Liver (tissue), 9 donors: ENCODE measurements around the gene JAG1. TPM values are rescaled to one million over a fixed set of nuclear protein-coding genes. Genes with fewer than 3 reads are reported as not detected.
A peak's percentile ranks its signal among the peaks of the same experiment; 100 is the strongest.

Experiments used
- DNase-seq: peaks from one replicate; pipeline ENCODE4 v3.0.0-alpha.2; 2017; ENCODE audit warnings: low spot score
- H3K27ac ChIP-seq, 2 donors: one replicate each; pipeline ENCODE4 v1.7.0; 2013; ENCODE audit warnings: inconsistent platforms in 2 of 2, low read length in 2 of 2, control low read depth in 1 of 2, low read depth in 1 of 2, mild to moderate bottlenecking in 1 of 2
- H3K27me3 ChIP-seq, 4 donors: one replicate each; pipeline versions ENCODE4 v1.6.1 to v1.7.0; 2013; ENCODE audit warnings: low read length in 3 of 4, inconsistent platforms in 1 of 4, mild to moderate bottlenecking in 1 of 4, moderate library complexity in 1 of 4; ENCODE audit not compliant: control insufficient read depth in 4 of 4, insufficient read depth in 4 of 4
- H3K36me3 ChIP-seq, 4 donors: one replicate each; pipeline versions ENCODE4 v1.6.1 to v1.7.0; 2013; ENCODE audit warnings: low read length in 3 of 4, mild to moderate bottlenecking in 3 of 4, low read depth in 1 of 4, moderate library complexity in 1 of 4; ENCODE audit not compliant: control insufficient read depth in 4 of 4, insufficient read depth in 3 of 4
- H3K4me1 ChIP-seq, 4 donors: one replicate each; pipeline versions ENCODE4 v1.6.1 to v1.7.0; 2013; ENCODE audit warnings: low read length in 3 of 4, mild to moderate bottlenecking in 3 of 4, moderate library complexity in 1 of 4; ENCODE audit not compliant: control insufficient read depth in 4 of 4, insufficient read depth in 4 of 4
- H3K4me3 ChIP-seq, 3 donors: one replicate each; pipeline versions ENCODE4 v1.6.1 to v1.7.0; 2013; ENCODE audit warnings: low read length in 3 of 3, control low read depth in 1 of 3, low read depth in 1 of 3, mild to moderate bottlenecking in 1 of 3
- H3K9ac ChIP-seq, 2 donors: one replicate each; pipeline ENCODE4 v1.7.0; 2013; ENCODE audit warnings: low read length in 2 of 2, mild to moderate bottlenecking in 2 of 2, moderate library complexity in 2 of 2, control low read depth in 1 of 2, low read depth in 1 of 2
- H3K9me3 ChIP-seq, 4 donors: one replicate each; pipeline versions ENCODE4 v1.6.1 to v1.7.0; 2013; ENCODE audit warnings: low read length in 3 of 4; ENCODE audit not compliant: control insufficient read depth in 4 of 4
- FOXA2 ChIP-seq: IDR thresholded peaks from 2 replicates; pipeline ENCODE4 v1.6.1; 2016; ENCODE audit warnings: antibody characterized with exemption
- GABPA ChIP-seq, 2 donors: IDR thresholded peaks in 1 of 2; conservative IDR thresholded peaks in 1 of 2; 2 replicates each; pipeline ENCODE4 v1.6.1; 2016; ENCODE audit warnings: antibody characterized with exemption in 2 of 2, mild to moderate bottlenecking in 1 of 2, moderate library complexity in 1 of 2
- HNF4A ChIP-seq, 2 donors: conservative IDR thresholded peaks; 2 replicates each; pipeline ENCODE4 v1.6.1; 2016; ENCODE audit warnings: antibody characterized with exemption in 2 of 2, mild to moderate bottlenecking in 2 of 2
- HNF4G ChIP-seq: IDR thresholded peaks from 2 replicates; pipeline ENCODE4 v1.6.1; 2016; ENCODE audit warnings: antibody characterized with exemption
- JUND ChIP-seq, 2 donors: IDR thresholded peaks; 2 replicates each; pipeline ENCODE4 v1.6.1; 2016; ENCODE audit warnings: antibody characterized with exemption in 2 of 2
- NR2F2 ChIP-seq: IDR thresholded peaks from 2 replicates; pipeline ENCODE4 v1.6.1; 2016; ENCODE audit warnings: antibody characterized with exemption
- RXRA ChIP-seq, 2 donors: IDR thresholded peaks; 2 replicates each; pipeline ENCODE4 v1.6.1; 2017 to 2018; ENCODE audit warnings: antibody characterized with exemption in 2 of 2, mild to moderate bottlenecking in 1 of 2
- SP1 ChIP-seq: IDR thresholded peaks from 2 replicates; pipeline ENCODE4 v1.6.1; 2018; ENCODE audit warnings: antibody characterized with exemption, mild to moderate bottlenecking
- WGBS: extraction: QIAGEN DNeasy Blood & Tissue Kit; methylation state at CpG from one replicate; pipeline ENCODE4 v1.1.7; 2013; 5-methylcytosine and 5-hydroxymethylcytosine counted together
- polyA plus RNA-seq, 2 donors: library from polyadenylated mRNA; stranded (reverse) in 1 of 2; unstranded in 1 of 2; fragments of 200-250 nt in 1 of 2; fragments of >200 nt in 1 of 2; fragmentation: Nextera tagmentation in 1 of 2; extraction: Ambion mirVana in 1 of 2; gene quantifications; one replicate each; pipeline versions ENCODE4 v1.2.1 to v1.2.3, GENCODE V29; 2013 to 2015
- total RNA-seq, 2 donors: library from RNA; depleted of rRNA; stranded (reverse); fragments of >200 nt; gene quantifications; one replicate each; pipeline ENCODE4 v1.2.3, GENCODE V29; 2014
- TF ChIP-seq, protein P1 (sequence below): fragments of 150-350 bp; IDR thresholded peaks from 2 replicates; pipeline ENCODE4 v1.5.1; 2017; ENCODE audit warnings: improper control_type of control experiment, low read depth, low read length; ENCODE audit not compliant: missing input control
- TF ChIP-seq, protein P2 (sequence below): IDR thresholded peaks from 2 replicates; pipeline ENCODE4 v1.6.1; 2016; ENCODE audit warnings: antibody characterized with exemption
- TF ChIP-seq, protein P3 (sequence below): IDR thresholded peaks from 2 replicates; pipeline ENCODE4 v1.6.1; 2016; ENCODE audit warnings: antibody characterized with exemption
- donor health status: healthy.
- donor health status: healthy.
- donor health status: healthy.
- donor health status: healthy.
- donor health status: healthy.

The JAG1 gene
- total and polyA plus RNA-seq, 4 donors: 1.8 to 16.6 (median 4.6) TPM

DNA sequence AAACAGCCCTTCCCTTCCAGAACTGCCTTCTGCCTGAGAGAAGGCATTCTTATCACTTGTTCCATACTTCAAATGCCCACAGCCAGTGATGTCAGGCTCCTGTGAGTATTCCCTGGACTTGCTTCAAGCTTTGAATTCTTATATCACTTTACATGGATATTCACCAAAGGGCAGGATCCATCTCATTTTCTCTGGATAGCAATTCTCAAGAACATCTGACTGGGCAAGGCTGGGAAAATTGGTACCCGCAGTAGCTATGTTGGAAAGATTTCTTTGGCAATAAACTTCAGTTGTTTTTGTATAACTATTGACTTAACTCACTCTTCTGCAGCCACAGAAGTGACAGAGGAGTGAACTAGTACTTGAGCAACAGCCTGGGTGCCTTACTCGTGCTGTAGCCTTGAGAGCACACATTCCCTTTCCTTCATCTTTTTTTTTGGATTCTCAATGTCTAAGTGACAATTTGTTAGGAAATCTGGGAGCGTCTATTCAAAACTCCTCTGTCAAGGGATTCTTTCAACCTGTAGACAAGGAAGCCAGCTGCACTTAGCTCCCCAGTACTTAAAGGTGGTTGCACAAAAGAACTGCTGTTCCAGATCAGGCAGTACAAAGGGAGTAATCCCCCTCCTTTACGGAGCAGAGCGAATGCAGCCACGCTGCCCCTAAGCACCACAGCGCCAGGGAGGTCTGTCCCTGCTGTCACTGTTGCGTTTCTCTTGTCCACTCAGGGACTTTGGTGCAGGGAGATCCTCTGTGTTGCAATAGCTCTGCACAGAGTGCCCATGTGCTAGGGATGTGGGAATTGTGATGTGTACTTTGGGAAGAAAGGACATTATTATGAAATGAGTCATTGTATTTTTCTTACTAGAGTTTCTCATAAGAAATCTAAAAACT lies 69.6 kb downstream of the JAG1 start:
- no peaks in the 10 kb centered on the region for H3K27me3 ChIP-seq
- no peak for DNase-seq
- H3K4me1 ChIP-seq: no peaks in the 10 kb centered on the region
- no peaks in the 10 kb centered on the region for H3K9me3 ChIP-seq
- TF ChIP-seq, protein P1, sequence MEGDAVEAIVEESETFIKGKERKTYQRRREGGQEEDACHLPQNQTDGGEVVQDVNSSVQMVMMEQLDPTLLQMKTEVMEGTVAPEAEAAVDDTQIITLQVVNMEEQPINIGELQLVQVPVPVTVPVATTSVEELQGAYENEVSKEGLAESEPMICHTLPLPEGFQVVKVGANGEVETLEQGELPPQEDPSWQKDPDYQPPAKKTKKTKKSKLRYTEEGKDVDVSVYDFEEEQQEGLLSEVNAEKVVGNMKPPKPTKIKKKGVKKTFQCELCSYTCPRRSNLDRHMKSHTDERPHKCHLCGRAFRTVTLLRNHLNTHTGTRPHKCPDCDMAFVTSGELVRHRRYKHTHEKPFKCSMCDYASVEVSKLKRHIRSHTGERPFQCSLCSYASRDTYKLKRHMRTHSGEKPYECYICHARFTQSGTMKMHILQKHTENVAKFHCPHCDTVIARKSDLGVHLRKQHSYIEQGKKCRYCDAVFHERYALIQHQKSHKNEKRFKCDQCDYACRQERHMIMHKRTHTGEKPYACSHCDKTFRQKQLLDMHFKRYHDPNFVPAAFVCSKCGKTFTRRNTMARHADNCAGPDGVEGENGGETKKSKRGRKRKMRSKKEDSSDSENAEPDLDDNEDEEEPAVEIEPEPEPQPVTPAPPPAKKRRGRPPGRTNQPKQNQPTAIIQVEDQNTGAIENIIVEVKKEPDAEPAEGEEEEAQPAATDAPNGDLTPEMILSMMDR: no peak
- TF ChIP-seq FOXA2: peak; percentile 33
- TF ChIP-seq NR2F2: no peak
- peak; percentile 55 to 65 for TF ChIP-seq JUND (IDR thresholded peaks at IDR 0.05)
- TF ChIP-seq HNF4G: peak; percentile 16
- TF ChIP-seq SP1: peak; percentile 8
- no peak for TF ChIP-seq RXRA (IDR thresholded peaks at IDR 0.05)
- peak in 1 of 2 donors; percentile 53 for TF ChIP-seq HNF4A (conservative IDR thresholded peaks at IDR 0.05)
- H3K27ac ChIP-seq: no peak overlapping the region
- H3K4me3 ChIP-seq: no peak overlapping the region
- peaks cover 0 to 6% (median 1%) of the 10 kb centered on the region in 4 donors for H3K36me3 ChIP-seq
- H3K9ac ChIP-seq: no peak overlapping the region
- WGBS: 83% methylated on average over 8 of the region's 8 CpGs

DNA sequence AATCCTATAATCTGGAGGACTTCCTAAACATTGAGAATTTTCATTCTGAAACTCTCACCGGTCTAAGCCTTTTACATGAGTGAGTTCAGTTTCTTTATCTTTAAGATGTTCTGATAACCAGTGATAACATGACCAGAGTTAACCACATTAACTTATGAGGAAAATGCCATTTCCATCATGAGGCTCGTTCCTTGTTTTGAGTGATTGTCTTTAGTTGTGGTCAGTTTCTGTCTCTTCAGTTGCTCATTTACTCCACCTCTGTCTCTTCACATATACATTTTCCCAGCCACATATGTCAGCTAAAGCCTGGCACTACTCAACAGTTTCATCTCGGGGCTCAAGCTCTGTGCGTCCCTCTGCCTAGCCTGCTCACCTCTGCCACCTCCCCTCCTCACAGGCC lies 70.4 kb downstream of the JAG1 start:
- Histone ChIP-seq H3K36me3 (peaks cover 0 to 12% (median 1%) of the 10 kb centered on the region in 4 donors), H3K27ac (no peak overlapping the region), H3K4me1 (no peaks in the 10 kb centered on the region), H3K9ac (no peak overlapping the region), H3K27me3 (no peaks in the 10 kb centered on the region), H3K4me3 (no peak overlapping the region), H3K9me3 (no peaks in the 10 kb centered on the region)
- no peak for DNase-seq
- TF ChIP-seq RXRA (IDR thresholded peaks at IDR 0.05): no peak
- TF ChIP-seq, protein P1: no peak
- TF ChIP-seq GABPA (IDR thresholded peaks at IDR 0.05 in 1 of 2, conservative IDR thresholded peaks at IDR 0.05 in 1 of 2): no peak
- 94% methylated on average over 4 of the region's 4 CpGs for WGBS

DNA sequence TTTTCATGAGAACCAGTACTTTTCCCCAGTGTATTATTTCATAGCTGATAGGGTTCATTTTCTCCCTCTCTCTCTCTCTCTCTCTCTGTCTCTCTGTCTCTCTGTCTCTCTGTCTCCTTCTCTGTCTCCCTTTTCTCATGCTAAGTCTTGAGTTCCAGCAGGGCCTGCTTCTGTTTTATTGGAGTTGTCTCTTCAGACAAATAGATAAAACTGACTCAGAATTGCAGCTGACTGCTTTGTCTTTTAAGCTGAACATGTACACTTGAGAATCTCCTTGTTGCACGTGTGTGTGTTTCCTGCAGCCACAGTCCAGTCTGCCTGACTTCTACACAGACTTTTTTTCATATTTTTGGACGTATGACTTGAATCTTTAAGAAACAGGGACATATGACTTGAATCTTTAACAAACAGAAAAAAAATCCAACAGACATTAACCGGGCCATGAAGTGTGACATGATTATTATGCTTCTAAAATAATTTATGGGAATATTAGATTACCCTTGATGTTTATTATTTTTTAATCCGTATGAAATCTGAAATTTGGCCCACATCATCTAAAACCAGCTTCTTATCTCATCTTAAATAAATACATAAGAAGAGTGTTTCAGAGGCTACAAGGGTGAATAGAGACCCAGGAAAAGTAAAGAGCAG lies 71.5 kb downstream of the JAG1 start:
- Histone ChIP-seq H3K27ac (no peak overlapping the region), H3K4me3 (no peak overlapping the region), H3K36me3 (peaks cover 0 to 12% (median 1%) of the 10 kb centered on the region in 4 donors), H3K9me3 (no peaks in the 10 kb centered on the region), H3K4me1 (no peaks in the 10 kb centered on the region), H3K9ac (no peak overlapping the region), H3K27me3 (no peaks in the 10 kb centered on the region)
- TF ChIP-seq HNF4G (no peak), JUND (IDR thresholded peaks at IDR 0.05) (no peak)
- TF ChIP-seq, protein P2, sequence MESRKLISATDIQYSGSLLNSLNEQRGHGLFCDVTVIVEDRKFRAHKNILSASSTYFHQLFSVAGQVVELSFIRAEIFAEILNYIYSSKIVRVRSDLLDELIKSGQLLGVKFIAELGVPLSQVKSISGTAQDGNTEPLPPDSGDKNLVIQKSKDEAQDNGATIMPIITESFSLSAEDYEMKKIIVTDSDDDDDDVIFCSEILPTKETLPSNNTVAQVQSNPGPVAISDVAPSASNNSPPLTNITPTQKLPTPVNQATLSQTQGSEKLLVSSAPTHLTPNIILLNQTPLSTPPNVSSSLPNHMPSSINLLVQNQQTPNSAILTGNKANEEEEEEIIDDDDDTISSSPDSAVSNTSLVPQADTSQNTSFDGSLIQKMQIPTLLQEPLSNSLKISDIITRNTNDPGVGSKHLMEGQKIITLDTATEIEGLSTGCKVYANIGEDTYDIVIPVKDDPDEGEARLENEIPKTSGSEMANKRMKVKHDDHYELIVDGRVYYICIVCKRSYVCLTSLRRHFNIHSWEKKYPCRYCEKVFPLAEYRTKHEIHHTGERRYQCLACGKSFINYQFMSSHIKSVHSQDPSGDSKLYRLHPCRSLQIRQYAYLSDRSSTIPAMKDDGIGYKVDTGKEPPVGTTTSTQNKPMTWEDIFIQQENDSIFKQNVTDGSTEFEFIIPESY: no peak
- TF ChIP-seq, protein P3, sequence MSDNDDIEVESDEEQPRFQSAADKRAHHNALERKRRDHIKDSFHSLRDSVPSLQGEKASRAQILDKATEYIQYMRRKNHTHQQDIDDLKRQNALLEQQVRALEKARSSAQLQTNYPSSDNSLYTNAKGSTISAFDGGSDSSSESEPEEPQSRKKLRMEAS: no peak
- DNase-seq: no peak
- WGBS: 86% methylated on average over 4 of the region's 4 CpGs
